ENCODE data around the gene B3GLCT. TPM values are rescaled to one million over a fixed set of nuclear protein-coding genes. Genes with fewer than 3 reads are reported as not detected.

B3GLCT gene
- total RNA-seq, 1 experiment from 2014 or later = 3.9 TPM

DNA sequence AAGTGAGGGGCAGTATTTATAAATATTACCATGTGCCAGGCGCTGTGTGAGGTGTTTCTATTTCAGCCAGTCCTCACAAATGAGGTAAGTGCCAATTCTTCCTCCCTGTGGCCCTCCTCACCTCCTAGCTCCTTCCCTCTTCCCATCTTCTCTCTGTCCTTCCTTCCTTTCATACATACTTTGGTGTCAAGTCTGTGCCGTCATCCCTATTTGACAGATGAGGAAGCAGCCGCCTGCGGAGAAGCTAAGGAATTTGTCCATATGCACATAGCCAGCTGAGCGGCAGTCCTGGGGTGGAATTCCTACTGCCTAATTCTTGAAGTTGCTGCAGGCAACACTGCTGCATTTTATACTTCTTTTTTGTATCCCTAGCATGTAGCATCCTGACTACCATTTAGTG, 150.8 kb downstream of the B3GLCT start:
- Histone ChIP-seq H4K20me1 (ENCODE audit: insufficient read depth) (no peaks in the 10 kb centered on the region), H3K4me1 (ENCODE audit: control insufficient read depth in 1 of 2, insufficient read depth in 2 of 2, low read length in 2 of 2) (no peaks in the 10 kb centered on the region), H3K4me3 (replicated peaks in 1 of 2; ENCODE audit: low read depth in 1 of 2, low read length in 2 of 2) (no peak overlapping the region), H3K9me3 (ENCODE audit: control insufficient read depth in 1 of 2, insufficient read depth in 1 of 2, low read depth in 1 of 2, low read length in 2 of 2) (no peaks in the 10 kb centered on the region; a peak in 1 of 4 replicates), H3K36me3 (ENCODE audit: control insufficient read depth in 1 of 2, insufficient read depth in 2 of 2, low read length in 2 of 2) (no peaks in the 10 kb centered on the region), H3K27ac (ENCODE audit: low read depth, low read length) (no peak overlapping the region), H3K9me2 (ENCODE audit: insufficient read depth) (no peaks in the 10 kb centered on the region), H3K79me2 (ENCODE audit: insufficient read depth, low read length) (no peaks in the 10 kb centered on the region), H3K27me3 (ENCODE audit: insufficient read depth, low read length) (peaks cover 24% of the 10 kb centered on the region), H2AFZ (ENCODE audit: low read depth, low read length, poor library complexity, severe bottlenecking) (no peak overlapping the region), H3K4me2 (ENCODE audit: low read length) (no peak overlapping the region), H3K9ac (ENCODE audit: low read length) (no peak overlapping the region)
- CTCF ChIA-PET = no interaction called here
- ATAC-seq (no peak), DNase-seq (ENCODE audit: low read depth, low spot score) (no peak)
- POLR2A ChIA-PET = no interaction called here
- RAD21 ChIA-PET (ENCODE audit: low non-redundant PET in 1 of 2, low total read pairs in 2 of 2, uncharacterized antibody in 2 of 2, unreplicated experiment in 2 of 2) = no interaction called here
- BruUV-seq (replicated peaks) = no TSS peak
- no peak for TF ChIP-seq FOSL1 (IDR thresholded peaks at IDR 0.05; ENCODE audit: low read depth)
- no peak for TF ChIP-seq EGR1 (IDR thresholded peaks at IDR 0.05; ENCODE audit: low read depth)
- no peak for TF ChIP-seq TCF7L2 (IDR thresholded peaks at IDR 0.05; ENCODE audit: borderline replicate concordance, extremely low read depth, insufficient read depth, insufficient read length)
- TF ChIP-seq SP1 (IDR thresholded peaks at IDR 0.05; ENCODE audit: low read depth) = no peak
- TF ChIP-seq, protein P1, sequence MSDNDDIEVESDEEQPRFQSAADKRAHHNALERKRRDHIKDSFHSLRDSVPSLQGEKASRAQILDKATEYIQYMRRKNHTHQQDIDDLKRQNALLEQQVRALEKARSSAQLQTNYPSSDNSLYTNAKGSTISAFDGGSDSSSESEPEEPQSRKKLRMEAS (IDR thresholded peaks at IDR 0.05) = no peak
- no peak for TF ChIP-seq CTCF (IDR thresholded peaks at IDR 0.05 in 2 of 3, conservative IDR thresholded peaks at IDR 0.05 in 1 of 3; ENCODE audit: borderline replicate concordance in 1 of 3, insufficient read depth in 1 of 3, low read depth in 2 of 3, low read length in 2 of 3)
- no peak for TF ChIP-seq CBX3 (IDR thresholded peaks at IDR 0.05; ENCODE audit: low read depth)
- TF ChIP-seq YY1 (IDR thresholded peaks at IDR 0.05; ENCODE audit: extremely low read depth, insufficient replicate concordance, low read depth, low read length) = no peak
- TF ChIP-seq EZH2phosphoT487 (IDR thresholded peaks at IDR 0.05; ENCODE audit: borderline replicate concordance) = no peak
- TF ChIP-seq POLR2A (IDR thresholded peaks at IDR 0.05; ENCODE audit: borderline replicate concordance, extremely low read depth, insufficient read depth, insufficient read length) = no peak
- TF ChIP-seq, protein P2, sequence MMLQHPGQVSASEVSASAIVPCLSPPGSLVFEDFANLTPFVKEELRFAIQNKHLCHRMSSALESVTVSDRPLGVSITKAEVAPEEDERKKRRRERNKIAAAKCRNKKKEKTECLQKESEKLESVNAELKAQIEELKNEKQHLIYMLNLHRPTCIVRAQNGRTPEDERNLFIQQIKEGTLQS (IDR thresholded peaks at IDR 0.05) = no peak
- no peak for TF ChIP-seq ELF1 (IDR thresholded peaks at IDR 0.05; ENCODE audit: borderline replicate concordance, low read depth)
- TF ChIP-seq CEBPB (IDR thresholded peaks at IDR 0.05; ENCODE audit: low read depth) = no peak
- no peak for TF ChIP-seq JUND (IDR thresholded peaks at IDR 0.05)
- no peak for TF ChIP-seq RAD21 (IDR thresholded peaks at IDR 0.05; ENCODE audit: low read depth)
- no peak for TF ChIP-seq EZH2 (IDR thresholded peaks at IDR 0.05)
- no peak for TF ChIP-seq ZFX (IDR thresholded peaks at IDR 0.05)
- no peak for TF ChIP-seq ZNF274 (IDR thresholded peaks at IDR 0.05; ENCODE audit: low read depth, low read length)
- intact Hi-C loops (cut with micrococcal nuclease) = no loop called here

Data from HCT116 (cell line).